CD14-positive monocyte (primary cell): ENCODE data around the gene PPP2CA. TPM values are rescaled to one million over a fixed set of nuclear protein-coding genes. Genes with fewer than 3 reads are reported as not detected.
"Not testable (repeated sequence)": the region's sequence is repeated elsewhere in the genome, so short reads cannot be mapped to it uniquely, and the experiment has no call there.

Source experiments
- DNase-seq, 3 donors: peaks; one replicate each; pipeline ENCODE4 v3.0.0-alpha.2; 2011 to 2022
- H2AFZ ChIP-seq: 2 replicates; pipeline ENCODE4 v1.6.0; 2012; ENCODE audit warnings: mild to moderate bottlenecking, low read depth, low read length, inconsistent platforms; ENCODE audit not compliant: insufficient read depth, poor library complexity, severe bottlenecking
- H3K27ac ChIP-seq, 2 donors: 1 replicate in 1 of 2; 2 replicates in 1 of 2; pipeline ENCODE4 v1.5.1; 2012 to 2013; ENCODE audit warnings: low read length in 2 of 2, control low read depth in 1 of 2, inconsistent platforms in 1 of 2, low read depth in 1 of 2, mild to moderate bottlenecking in 1 of 2
- H3K27me3 ChIP-seq, 2 donors: one replicate each; pipeline versions ENCODE4 v1.6.0 to v1.6.1; 2011 to 2013; ENCODE audit warnings: low read length in 2 of 2; ENCODE audit not compliant: control insufficient read depth in 2 of 2, insufficient read depth in 2 of 2
- H3K36me3 ChIP-seq, 2 donors: replicated peaks in 1 of 2; 1 replicate in 1 of 2; 2 replicates in 1 of 2; pipeline versions ENCODE4 v1.5.1 to v1.6.1; 2012 to 2013; ENCODE audit warnings: low read length in 2 of 2, control low read depth in 1 of 2, inconsistent platforms in 1 of 2, mild to moderate bottlenecking in 1 of 2; ENCODE audit not compliant: insufficient read depth in 2 of 2, control insufficient read depth in 1 of 2
- H3K4me1 ChIP-seq, 2 donors: 1 replicate in 1 of 2; 2 replicates in 1 of 2; pipeline versions ENCODE4 v1.5.1 to v1.6.1; 2012 to 2013; ENCODE audit warnings: low read length in 2 of 2, control low read depth in 1 of 2, inconsistent platforms in 1 of 2, mild to moderate bottlenecking in 1 of 2, moderate library complexity in 1 of 2; ENCODE audit not compliant: insufficient read depth in 2 of 2, control insufficient read depth in 1 of 2
- H3K4me2 ChIP-seq: replicated peaks from 2 replicates; pipeline ENCODE3; 2012; ENCODE audit warnings: low read length, moderate library complexity, mild to moderate bottlenecking; ENCODE audit not compliant: poor library complexity, severe bottlenecking; ENCODE audit errors: extremely low read depth
- H3K4me3 ChIP-seq, 3 experiments: fragments of 200-600 bp in 1 of 3; sonication (generic) in 1 of 3; replicated peaks in 1 of 3; 1 replicate in 2 of 3; 2 replicates in 1 of 3; pipeline ENCODE4 v1.5.1; 2011 to 2013; ENCODE audit warnings: low read length in 3 of 3, mild to moderate bottlenecking in 3 of 3, control low read depth in 2 of 3, low read depth in 2 of 3, inconsistent platforms in 1 of 3, moderate library complexity in 1 of 3
- H3K79me2 ChIP-seq: 2 replicates; pipeline ENCODE4 v1.6.0; 2012; ENCODE audit warnings: mild to moderate bottlenecking, control low read depth, inconsistent platforms, low read length, moderate library complexity; ENCODE audit not compliant: insufficient read depth
- H3K9ac ChIP-seq: 2 replicates; pipeline ENCODE4 v1.6.0; 2017; ENCODE audit warnings: low read length, mild to moderate bottlenecking; ENCODE audit not compliant: insufficient read depth, poor library complexity, severe bottlenecking
- H3K9me3 ChIP-seq, 2 donors: replicated peaks in 1 of 2; 1 replicate in 1 of 2; 2 replicates in 1 of 2; pipeline versions ENCODE4 v1.5.1 to v1.6.1; 2012 to 2013; ENCODE audit warnings: low read length in 2 of 2, control low read depth in 1 of 2; ENCODE audit not compliant: control insufficient read depth in 1 of 2, insufficient read depth in 1 of 2
- H4K20me1 ChIP-seq: 2 replicates; pipeline ENCODE4 v1.6.0; 2012; ENCODE audit warnings: mild to moderate bottlenecking, low read length, control low read depth, moderate library complexity; ENCODE audit not compliant: insufficient read depth
- H3K27ac Mint-ChIP-seq, 7 donors: one replicate each; pipeline ENCODE4 v1.8.0; 2020; ENCODE audit warnings: mild to moderate bottlenecking in 7 of 7, mixed read lengths in 7 of 7, moderate library complexity in 6 of 7, inconsistent platforms in 2 of 7
- H3K27me3 Mint-ChIP-seq, 3 donors: one replicate each; pipeline ENCODE4 v1.8.0; 2021 to 2022; ENCODE audit warnings: low read depth in 3 of 3, mild to moderate bottlenecking in 3 of 3, mixed read lengths in 3 of 3, moderate library complexity in 3 of 3, inconsistent platforms in 1 of 3
- H3K36me3 Mint-ChIP-seq, 2 donors: one replicate each; pipeline ENCODE4 v1.8.0; 2020; ENCODE audit warnings: mixed read lengths in 2 of 2, inconsistent platforms in 1 of 2, mild to moderate bottlenecking in 1 of 2
- H3K4me1 Mint-ChIP-seq: one replicate; pipeline ENCODE4 v1.8.0; 2020; ENCODE audit warnings: mild to moderate bottlenecking, mixed read lengths
- H3K4me3 Mint-ChIP-seq, 2 donors: one replicate each; pipeline ENCODE4 v1.8.0; 2020; ENCODE audit warnings: mild to moderate bottlenecking in 2 of 2, mixed read lengths in 2 of 2, moderate library complexity in 1 of 2
- H3K9me3 Mint-ChIP-seq, 7 donors: one replicate each; pipeline ENCODE4 v1.8.0; 2020 to 2022; ENCODE audit warnings: mixed read lengths in 7 of 7, mild to moderate bottlenecking in 6 of 7, moderate library complexity in 6 of 7, inconsistent platforms in 2 of 7
- WGBS: methylation state at CpG from one replicate; pipeline ENCODE4 v1.1.5; 2013; ENCODE audit warnings: missing lambda C conversion rate; ENCODE audit not compliant: insufficient coverage; 5-methylcytosine and 5-hydroxymethylcytosine counted together
- intact Hi-C, 2 donors: fragments of 100-400 bp; cut with micrococcal nuclease; formaldehyde crosslinking; loops; one replicate each; pipeline versions ENCODE4 v1.15.0 to v1.15.1; 2023
- polyA plus RNA-seq, 3 donors: library from polyadenylated mRNA; depleted of rRNA in 1 of 3; unstranded in 2 of 3; stranded (reverse) in 1 of 3; fragments of 300-500 nt in 2 of 3; fragments of >200 nt in 1 of 3; fragmentation: Illumina TruSeq in 2 of 3; gene quantifications; 1 replicate in 2 of 3; 2 replicates in 1 of 3; pipeline ENCODE4 v1.2.3, GENCODE V29; 2012 to 2021
- TF ChIP-seq, protein P1 (sequence below): fragments of 200-600 bp; IDR thresholded peaks from one replicate; pipeline ENCODE4 v1.8.0; 2022; ENCODE audit warnings: antibody characterized with exemption, mild to moderate bottlenecking

Gene PPP2CA
- polyA plus RNA-seq, 3 donors, result 82.5 to 245 (median 225) TPM

- Histone ChIP-seq H3K4me2 (no peak overlapping the region), H3K9ac (no peak overlapping the region), H2AFZ (no peak overlapping the region), H3K4me1 (peaks cover 3% of the 10 kb centered on the region in 2 donors), H3K36me3 (no peaks in the 10 kb centered on the region), H3K27ac (no peak overlapping the region), H3K4me3 (no peak overlapping the region), H3K79me2 (no peaks in the 10 kb centered on the region), H3K9me3 (no peaks in the 10 kb centered on the region), H4K20me1 (no peaks in the 10 kb centered on the region), H3K27me3 (no peaks in the 10 kb centered on the region)
- no peak for DNase-seq
- no peaks in the 10 kb centered on the region for H3K36me3 Mint-ChIP-seq
- H3K4me1 Mint-ChIP-seq, result peaks cover 6% of the 10 kb centered on the region
- H3K27me3 Mint-ChIP-seq, result peaks cover 0 to 6% (median 2%) of the 10 kb centered on the region in 3 donors
- WGBS, result 100% methylated on average over 1 of the region's 2 CpGs
- TF ChIP-seq, protein P1, sequence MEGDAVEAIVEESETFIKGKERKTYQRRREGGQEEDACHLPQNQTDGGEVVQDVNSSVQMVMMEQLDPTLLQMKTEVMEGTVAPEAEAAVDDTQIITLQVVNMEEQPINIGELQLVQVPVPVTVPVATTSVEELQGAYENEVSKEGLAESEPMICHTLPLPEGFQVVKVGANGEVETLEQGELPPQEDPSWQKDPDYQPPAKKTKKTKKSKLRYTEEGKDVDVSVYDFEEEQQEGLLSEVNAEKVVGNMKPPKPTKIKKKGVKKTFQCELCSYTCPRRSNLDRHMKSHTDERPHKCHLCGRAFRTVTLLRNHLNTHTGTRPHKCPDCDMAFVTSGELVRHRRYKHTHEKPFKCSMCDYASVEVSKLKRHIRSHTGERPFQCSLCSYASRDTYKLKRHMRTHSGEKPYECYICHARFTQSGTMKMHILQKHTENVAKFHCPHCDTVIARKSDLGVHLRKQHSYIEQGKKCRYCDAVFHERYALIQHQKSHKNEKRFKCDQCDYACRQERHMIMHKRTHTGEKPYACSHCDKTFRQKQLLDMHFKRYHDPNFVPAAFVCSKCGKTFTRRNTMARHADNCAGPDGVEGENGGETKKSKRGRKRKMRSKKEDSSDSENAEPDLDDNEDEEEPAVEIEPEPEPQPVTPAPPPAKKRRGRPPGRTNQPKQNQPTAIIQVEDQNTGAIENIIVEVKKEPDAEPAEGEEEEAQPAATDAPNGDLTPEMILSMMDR, result no peak
- H3K9me3 Mint-ChIP-seq, result peaks cover 0 to 3% (median 2%) of the 10 kb centered on the region in 7 donors
- no peak overlapping the region for H3K4me3 Mint-ChIP-seq
- intact Hi-C loops, result no loop called here
- peak overlapping the region in 1 of 7 donors; percentile 14 for H3K27ac Mint-ChIP-seq
Measured at GRCh38 chr5:134255418-134256150, 29.7 kb upstream of the PPP2CA start.

- H3K4me1 ChIP-seq, result peaks cover 22 to 23% of the 10 kb centered on the region in 2 donors
- H3K9ac ChIP-seq, H3K79me2 ChIP-seq, H3K9me3 Mint-ChIP-seq, H2AFZ ChIP-seq, H3K4me2 ChIP-seq, H4K20me1 ChIP-seq, H3K9me3 ChIP-seq, H3K36me3 Mint-ChIP-seq, H3K27ac Mint-ChIP-seq, H3K36me3 ChIP-seq, H3K4me3 ChIP-seq, H3K27me3 ChIP-seq, intact Hi-C loops, H3K4me3 Mint-ChIP-seq, H3K27me3 Mint-ChIP-seq, H3K27ac ChIP-seq, DNase-seq: not testable (repeated sequence)
- 95% methylated on average over 4 of the region's 8 CpGs for WGBS
- peaks cover 21% of the 10 kb centered on the region for H3K4me1 Mint-ChIP-seq
Measured at GRCh38 chr5:134253368-134254153, 27.7 kb upstream of the PPP2CA start.
